ENCODE data around the gene PNPLA7. TPM values are rescaled to one million over a fixed set of nuclear protein-coding genes. Genes with fewer than 3 reads are reported as not detected.

The PNPLA7 gene
- total and polyA plus RNA-seq, 8 donors = 3.5 to 51.3 (median 16.6) TPM

GRCh38 chr9:137524981-137525317, 25.3 kb downstream of the PNPLA7 start:
- DNase-seq = no peak
- intact Hi-C loops (cut with DNase I; ENCODE audit: low total_unique reads) = no loop called here
- Histone ChIP-seq H3K4me1 (peaks cover 0 to 5% (median 2%) of the 10 kb centered on the region in 4 donors), H3K4me3 (no peak overlapping the region), H3K27me3 (no peaks in the 10 kb centered on the region), H3K36me3 (peaks cover 0 to 30% (median 24%) of the 10 kb centered on the region in 4 donors), H3K9me3 (no peaks in the 10 kb centered on the region), H3K27ac (no peak overlapping the region)
- WGBS, 5 donors = 64 to 87% (median 81%) methylated on average over 5 of the region's 5 CpGs
- TF ChIP-seq CTCF (IDR thresholded peaks at IDR 0.05) (no peak), POLR2AphosphoS5 (IDR thresholded peaks at IDR 0.05) (no peak), EP300 (IDR thresholded peaks at IDR 0.05) (no peak), POLR2A (IDR thresholded peaks at IDR 0.05) (no peak)

GRCh38 chr9:137524161-137524980, 25.8 kb downstream of the PNPLA7 start:
- TF ChIP-seq POLR2AphosphoS5 (IDR thresholded peaks at IDR 0.05) = no peak
- TF ChIP-seq EP300 (IDR thresholded peaks at IDR 0.05) = no peak
- no peak for TF ChIP-seq CTCF (IDR thresholded peaks at IDR 0.05)
- TF ChIP-seq POLR2A (IDR thresholded peaks at IDR 0.05) = no peak
- WGBS, 5 donors = 95 to 97% (median 96%) methylated on average over 27 to 33 of the region's 33 CpGs
- no peak for DNase-seq
- Histone ChIP-seq H3K27me3 (no peaks in the 10 kb centered on the region), H3K27ac (no peak overlapping the region), H3K36me3 (peaks cover 0 to 35% (median 26%) of the 10 kb centered on the region in 4 donors), H3K9me3 (no peaks in the 10 kb centered on the region), H3K4me1 (peaks cover 0 to 5% (median 2%) of the 10 kb centered on the region in 4 donors), H3K4me3 (no peak overlapping the region)
- intact Hi-C loops (cut with DNase I; ENCODE audit: low total_unique reads) = no loop called here

GRCh38 chr9:137522746-137523455, 27.3 kb downstream of the PNPLA7 start:
- Histone ChIP-seq H3K4me1 (peaks cover 0 to 5% (median 2%) of the 10 kb centered on the region in 4 donors), H3K4me3 (no peak overlapping the region), H3K36me3 (peaks cover 0 to 39% (median 28%) of the 10 kb centered on the region in 4 donors), H3K27me3 (no peaks in the 10 kb centered on the region), H3K27ac (no peak overlapping the region), H3K9me3 (no peaks in the 10 kb centered on the region)
- DNase-seq = no peak
- intact Hi-C loops (cut with DNase I; ENCODE audit: low total_unique reads) = no loop called here
- 86 to 95% (median 93%) methylated on average over 26 to 36 of the region's 36 CpGs for WGBS, 5 donors
- no peak for TF ChIP-seq CTCF (IDR thresholded peaks at IDR 0.05)
- no peak for TF ChIP-seq POLR2A (IDR thresholded peaks at IDR 0.05)
- TF ChIP-seq EP300 (IDR thresholded peaks at IDR 0.05) = no peak
- TF ChIP-seq POLR2AphosphoS5 (IDR thresholded peaks at IDR 0.05) = no peak

GRCh38 chr9:137521405-137521985, 28.7 kb downstream of the PNPLA7 start:
- Histone ChIP-seq H3K36me3 (peaks cover 0 to 39% (median 28%) of the 10 kb centered on the region in 4 donors), H3K27me3 (no peaks in the 10 kb centered on the region), H3K27ac (no peak overlapping the region), H3K9me3 (no peaks in the 10 kb centered on the region), H3K4me1 (peaks cover 0 to 5% (median 2%) of the 10 kb centered on the region in 4 donors), H3K4me3 (no peak overlapping the region)
- DNase-seq = no peak
- WGBS, 5 donors = 87 to 92% (median 90%) methylated on average over 17 to 18 of the region's 18 CpGs
- TF ChIP-seq POLR2AphosphoS5 (IDR thresholded peaks at IDR 0.05) (no peak), POLR2A (IDR thresholded peaks at IDR 0.05) (no peak), EP300 (IDR thresholded peaks at IDR 0.05) (no peak), CTCF (IDR thresholded peaks at IDR 0.05) (no peak)
- intact Hi-C loops (cut with DNase I; ENCODE audit: low total_unique reads) = no loop called here

Data from stomach (tissue), 9 donors.